ENCODE measurements around the gene CDH24. TPM values are rescaled to one million over a fixed set of nuclear protein-coding genes. Genes with fewer than 3 reads are reported as not detected.
A peak's percentile ranks its signal among the peaks of the same experiment; 100 is the strongest.

The CDH24 gene
- polyA plus RNA-seq, 3 donors: 0.13 to 0.14 TPM; not detected in 1

DNA sequence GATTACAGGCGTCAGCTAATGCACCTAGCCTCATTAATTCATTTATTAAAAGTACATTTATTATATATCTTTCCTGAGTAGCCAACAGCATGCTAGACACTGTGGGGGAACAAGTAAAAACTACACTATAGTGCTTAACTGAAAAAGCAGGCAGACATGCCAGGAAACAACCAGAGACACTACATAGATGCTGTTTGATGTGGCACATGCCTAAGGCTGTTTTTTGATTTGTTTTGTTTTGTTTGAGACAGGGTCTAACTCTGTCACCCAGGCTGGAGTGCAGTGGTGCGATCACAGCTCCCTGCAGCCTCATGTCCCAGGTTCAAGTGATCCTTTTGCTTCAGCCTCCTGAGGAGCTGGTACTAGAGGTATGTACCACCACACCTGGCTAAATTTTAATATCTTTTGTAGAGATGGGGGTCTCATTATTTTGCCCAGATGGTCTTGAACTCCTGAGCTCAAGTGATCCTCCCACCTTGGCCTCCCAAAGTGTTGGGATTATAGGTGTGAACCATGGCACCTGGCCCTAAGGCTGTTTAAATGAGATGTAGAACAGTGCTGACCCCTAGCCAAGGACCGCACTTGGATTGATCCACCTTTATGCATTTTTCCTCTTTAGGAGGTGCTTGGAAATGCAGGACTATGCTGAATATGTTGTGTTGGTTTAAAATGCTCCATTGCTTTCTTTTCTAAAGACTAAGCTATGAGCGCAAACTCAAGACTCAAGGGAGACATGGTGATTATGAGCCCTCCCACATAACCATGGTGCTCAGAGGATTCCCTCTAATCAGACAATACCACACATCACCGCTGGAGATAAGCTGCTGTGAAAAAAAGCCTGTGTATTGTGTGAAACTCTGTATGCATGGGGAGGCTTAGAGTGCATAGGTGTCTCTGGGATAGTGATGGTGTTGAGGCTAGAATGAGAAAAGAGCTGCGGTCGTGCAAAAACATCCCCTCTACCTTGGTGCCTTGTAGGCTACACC lies 36.9 kb downstream of the CDH24 start:
- no peak overlapping the region for H3K4me3 Mint-ChIP-seq
- H2AFZ ChIP-seq (ENCODE audit: insufficient read depth, low read depth, low read length, poor library complexity, severe bottlenecking): no peak overlapping the region
- peaks cover 16 to 30% of the 10 kb centered on the region in 2 donors for H3K36me3 Mint-ChIP-seq
- peaks cover 0 to 14% of the 10 kb centered on the region in 2 donors for H3K36me3 ChIP-seq (replicated peaks in 1 of 2; ENCODE audit: control insufficient read depth in 1 of 2, insufficient read depth in 2 of 2, low read length in 2 of 2)
- no peaks in the 10 kb centered on the region for H3K9me3 Mint-ChIP-seq
- peaks cover 0 to 3% of the 10 kb centered on the region in 2 donors for H3K4me1 ChIP-seq (ENCODE audit: control insufficient read depth in 1 of 2, insufficient read depth in 2 of 2, low read length in 2 of 2)
- peak overlapping the region in 1 of 7 donors; percentile 43 for H3K27ac Mint-ChIP-seq
- WGBS (ENCODE audit: insufficient coverage): no CpG with 5 or more reads among the region's 7 CpGs
- H3K9me3 ChIP-seq (replicated peaks in 1 of 2; ENCODE audit: control insufficient read depth in 1 of 2, insufficient read depth in 1 of 2, low read length in 2 of 2): no peaks in the 10 kb centered on the region
- peaks cover 7% of the 10 kb centered on the region for H3K4me1 Mint-ChIP-seq
- no peak overlapping the region for H3K27ac ChIP-seq (ENCODE audit: low read depth in 1 of 2, low read length in 2 of 2)
- H4K20me1 ChIP-seq (ENCODE audit: insufficient read depth, low read length): no peaks in the 10 kb centered on the region
- no peak for DNase-seq
- peaks cover 0 to 2% (median 0%) of the 10 kb centered on the region in 3 donors for H3K27me3 Mint-ChIP-seq (ENCODE audit: low read depth in 3 of 3)
- TF ChIP-seq, protein P1, sequence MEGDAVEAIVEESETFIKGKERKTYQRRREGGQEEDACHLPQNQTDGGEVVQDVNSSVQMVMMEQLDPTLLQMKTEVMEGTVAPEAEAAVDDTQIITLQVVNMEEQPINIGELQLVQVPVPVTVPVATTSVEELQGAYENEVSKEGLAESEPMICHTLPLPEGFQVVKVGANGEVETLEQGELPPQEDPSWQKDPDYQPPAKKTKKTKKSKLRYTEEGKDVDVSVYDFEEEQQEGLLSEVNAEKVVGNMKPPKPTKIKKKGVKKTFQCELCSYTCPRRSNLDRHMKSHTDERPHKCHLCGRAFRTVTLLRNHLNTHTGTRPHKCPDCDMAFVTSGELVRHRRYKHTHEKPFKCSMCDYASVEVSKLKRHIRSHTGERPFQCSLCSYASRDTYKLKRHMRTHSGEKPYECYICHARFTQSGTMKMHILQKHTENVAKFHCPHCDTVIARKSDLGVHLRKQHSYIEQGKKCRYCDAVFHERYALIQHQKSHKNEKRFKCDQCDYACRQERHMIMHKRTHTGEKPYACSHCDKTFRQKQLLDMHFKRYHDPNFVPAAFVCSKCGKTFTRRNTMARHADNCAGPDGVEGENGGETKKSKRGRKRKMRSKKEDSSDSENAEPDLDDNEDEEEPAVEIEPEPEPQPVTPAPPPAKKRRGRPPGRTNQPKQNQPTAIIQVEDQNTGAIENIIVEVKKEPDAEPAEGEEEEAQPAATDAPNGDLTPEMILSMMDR (IDR thresholded peaks at IDR 0.05): no peak
- no peak overlapping the region for H3K9ac ChIP-seq (ENCODE audit: insufficient read depth, low read length, poor library complexity, severe bottlenecking)
- H3K27me3 ChIP-seq (ENCODE audit: control insufficient read depth in 2 of 2, insufficient read depth in 2 of 2, low read length in 2 of 2): no peaks in the 10 kb centered on the region
- no peak overlapping the region for H3K4me2 ChIP-seq (replicated peaks; ENCODE audit: extremely low read depth, low read length, poor library complexity, severe bottlenecking)
- intact Hi-C loops (cut with micrococcal nuclease): no loop called here
- no peak overlapping the region for H3K4me3 ChIP-seq (replicated peaks in 1 of 3; ENCODE audit: low read depth in 2 of 3, low read length in 3 of 3)
- no peaks in the 10 kb centered on the region for H3K79me2 ChIP-seq (ENCODE audit: insufficient read depth, low read length)

DNA sequence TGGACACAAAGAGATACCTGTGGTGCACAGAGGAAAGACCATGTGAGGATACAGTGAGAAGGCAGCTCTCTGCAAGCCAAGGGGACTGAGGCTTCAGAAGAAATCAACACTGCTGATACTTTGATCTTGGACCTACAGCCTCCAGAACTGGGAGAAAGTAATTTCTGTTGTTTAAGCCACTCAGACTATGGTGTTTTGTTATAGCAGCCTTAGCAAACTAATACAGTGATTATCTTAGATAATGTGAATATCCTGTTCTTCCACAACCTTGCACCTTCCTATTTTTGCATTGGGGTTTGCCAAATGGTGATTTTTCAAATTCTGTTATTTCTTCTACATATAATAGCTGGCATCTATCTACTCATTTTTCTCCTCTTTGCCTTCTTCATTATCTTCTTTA lies 39.2 kb downstream of the CDH24 start:
- TF ChIP-seq, protein P1 (IDR thresholded peaks at IDR 0.05): no peak
- no peaks in the 10 kb centered on the region for H3K27me3 ChIP-seq (ENCODE audit: control insufficient read depth in 2 of 2, insufficient read depth in 2 of 2, low read length in 2 of 2)
- no peak overlapping the region for H3K9ac ChIP-seq (ENCODE audit: insufficient read depth, low read length, poor library complexity, severe bottlenecking)
- no peak overlapping the region for H3K27ac Mint-ChIP-seq
- no peaks in the 10 kb centered on the region for H3K9me3 ChIP-seq (replicated peaks in 1 of 2; ENCODE audit: control insufficient read depth in 1 of 2, insufficient read depth in 1 of 2, low read length in 2 of 2)
- H3K36me3 Mint-ChIP-seq: peaks cover 4 to 7% of the 10 kb centered on the region in 2 donors
- no peaks in the 10 kb centered on the region for H3K36me3 ChIP-seq (replicated peaks in 1 of 2; ENCODE audit: control insufficient read depth in 1 of 2, insufficient read depth in 2 of 2, low read length in 2 of 2)
- H3K79me2 ChIP-seq (ENCODE audit: insufficient read depth, low read length): no peaks in the 10 kb centered on the region
- no peak overlapping the region for H2AFZ ChIP-seq (ENCODE audit: insufficient read depth, low read depth, low read length, poor library complexity, severe bottlenecking)
- peaks cover 0 to 2% (median 2%) of the 10 kb centered on the region in 3 donors for H3K27me3 Mint-ChIP-seq (ENCODE audit: low read depth in 3 of 3)
- H3K4me2 ChIP-seq (replicated peaks; ENCODE audit: extremely low read depth, low read length, poor library complexity, severe bottlenecking): no peak overlapping the region
- H4K20me1 ChIP-seq (ENCODE audit: insufficient read depth, low read length): no peaks in the 10 kb centered on the region
- H3K4me3 ChIP-seq (replicated peaks in 1 of 3; ENCODE audit: low read depth in 2 of 3, low read length in 3 of 3): no peak overlapping the region
- intact Hi-C loops (cut with micrococcal nuclease): no loop called here
- no peak overlapping the region for H3K4me3 Mint-ChIP-seq
- H3K4me1 ChIP-seq (ENCODE audit: control insufficient read depth in 1 of 2, insufficient read depth in 2 of 2, low read length in 2 of 2): no peaks in the 10 kb centered on the region
- no peaks in the 10 kb centered on the region for H3K9me3 Mint-ChIP-seq
- no peak for DNase-seq
- no peak overlapping the region for H3K27ac ChIP-seq (ENCODE audit: low read depth in 1 of 2, low read length in 2 of 2)
- H3K4me1 Mint-ChIP-seq: peaks cover 8% of the 10 kb centered on the region

Measured in CD14-positive monocyte (primary cell).